Right atrium auricular region (tissue), 2 donors: ENCODE results near the gene SALL3. TPM values are rescaled to one million over a fixed set of nuclear protein-coding genes. Genes with fewer than 3 reads are reported as not detected.

ENCODE experiments used
- DNase-seq: peaks from one replicate; pipeline ENCODE4 v3.0.0-alpha.2; 2019; ENCODE audit warnings: low spot score
- H3K27ac ChIP-seq, 2 donors: fragments of 200-600 bp; sonication (generic); 1 replicate in 1 of 2; 2 replicates in 1 of 2; pipeline ENCODE4 v1.5.1; 2016 to 2019
- H3K27me3 ChIP-seq, 2 donors: fragments of 200-600 bp; sonication (generic); one replicate each; pipeline versions ENCODE4 v1.5.1 to v1.6.0; 2017 to 2019
- H3K36me3 ChIP-seq: fragments of 200-600 bp; sonication (generic); one replicate; pipeline ENCODE4 v1.5.1; 2016
- H3K4me1 ChIP-seq, 2 donors: fragments of 200-600 bp; sonication (generic); one replicate each; pipeline versions ENCODE4 v1.5.1 to v1.6.0; 2017 to 2019
- H3K4me3 ChIP-seq, 2 donors: fragments of 200-600 bp; sonication (generic); 1 replicate in 1 of 2; 2 replicates in 1 of 2; pipeline ENCODE4 v1.5.1; 2017 to 2019; ENCODE audit warnings: mild to moderate bottlenecking in 1 of 2, moderate library complexity in 1 of 2
- H3K9me3 ChIP-seq, 2 donors: fragments of 200-600 bp; sonication (generic); one replicate each; pipeline ENCODE4 v1.5.1; 2019
- total RNA-seq, 2 donors: library from RNA; depleted of rRNA; stranded (reverse); fragments of >200 nt; gene quantifications; one replicate each; pipeline ENCODE4 v1.1.0, GENCODE V29; 2016
- TF ChIP-seq, protein P1 (sequence below), 2 donors: fragments of 200-600 bp; sonication (generic); IDR thresholded peaks; one replicate each; pipeline ENCODE4 v1.5.1; 2019; ENCODE audit warnings: antibody characterized with exemption in 2 of 2

The SALL3 gene
- total RNA-seq, 2 donors from 2014 or later = 1.5 to 2.5 TPM

DNA sequence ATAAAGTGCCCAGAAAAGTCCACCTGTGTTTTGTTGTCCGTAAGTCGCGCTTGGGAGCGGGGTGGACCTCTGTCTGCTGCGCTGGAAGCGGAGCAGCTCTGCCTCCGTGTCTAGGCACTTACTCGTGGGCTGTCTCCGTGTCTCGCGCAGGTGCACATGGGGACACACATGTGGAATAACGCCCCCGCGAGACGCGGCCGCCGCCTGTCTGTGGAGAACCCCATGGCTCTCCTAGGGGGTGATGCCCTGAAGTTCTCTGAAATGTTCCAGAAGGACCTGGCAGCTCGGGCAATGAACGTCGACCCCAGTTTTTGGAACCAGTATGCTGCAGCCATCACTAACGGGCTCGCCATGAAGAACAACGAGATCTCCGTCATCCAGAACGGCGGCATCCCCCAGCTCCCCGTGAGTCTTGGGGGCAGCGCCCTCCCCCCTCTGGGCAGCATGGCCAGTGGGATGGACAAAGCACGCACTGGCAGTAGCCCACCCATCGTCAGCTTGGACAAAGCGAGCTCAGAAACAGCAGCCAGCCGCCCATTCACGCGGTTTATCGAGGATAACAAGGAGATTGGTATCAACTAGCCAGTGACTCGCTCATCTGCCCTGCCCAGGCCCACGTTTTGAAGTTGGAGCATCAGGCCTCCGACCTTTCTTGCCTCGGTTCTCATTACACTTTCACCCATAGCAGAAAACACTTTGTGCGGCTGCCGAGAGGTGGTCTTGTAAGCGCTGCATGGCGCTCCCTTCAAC is 17.3 kb downstream of the SALL3 start:
- Histone ChIP-seq H3K27me3 (no peaks in the 10 kb centered on the region), H3K9me3 (no peaks in the 10 kb centered on the region), H3K27ac (no peak overlapping the region), H3K4me3 (no peak overlapping the region), H3K36me3 (no peaks in the 10 kb centered on the region), H3K4me1 (no peaks in the 10 kb centered on the region)
- TF ChIP-seq, protein P1, sequence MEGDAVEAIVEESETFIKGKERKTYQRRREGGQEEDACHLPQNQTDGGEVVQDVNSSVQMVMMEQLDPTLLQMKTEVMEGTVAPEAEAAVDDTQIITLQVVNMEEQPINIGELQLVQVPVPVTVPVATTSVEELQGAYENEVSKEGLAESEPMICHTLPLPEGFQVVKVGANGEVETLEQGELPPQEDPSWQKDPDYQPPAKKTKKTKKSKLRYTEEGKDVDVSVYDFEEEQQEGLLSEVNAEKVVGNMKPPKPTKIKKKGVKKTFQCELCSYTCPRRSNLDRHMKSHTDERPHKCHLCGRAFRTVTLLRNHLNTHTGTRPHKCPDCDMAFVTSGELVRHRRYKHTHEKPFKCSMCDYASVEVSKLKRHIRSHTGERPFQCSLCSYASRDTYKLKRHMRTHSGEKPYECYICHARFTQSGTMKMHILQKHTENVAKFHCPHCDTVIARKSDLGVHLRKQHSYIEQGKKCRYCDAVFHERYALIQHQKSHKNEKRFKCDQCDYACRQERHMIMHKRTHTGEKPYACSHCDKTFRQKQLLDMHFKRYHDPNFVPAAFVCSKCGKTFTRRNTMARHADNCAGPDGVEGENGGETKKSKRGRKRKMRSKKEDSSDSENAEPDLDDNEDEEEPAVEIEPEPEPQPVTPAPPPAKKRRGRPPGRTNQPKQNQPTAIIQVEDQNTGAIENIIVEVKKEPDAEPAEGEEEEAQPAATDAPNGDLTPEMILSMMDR (IDR thresholded peaks at IDR 0.05) = no peak
- DNase-seq = no peak

DNA sequence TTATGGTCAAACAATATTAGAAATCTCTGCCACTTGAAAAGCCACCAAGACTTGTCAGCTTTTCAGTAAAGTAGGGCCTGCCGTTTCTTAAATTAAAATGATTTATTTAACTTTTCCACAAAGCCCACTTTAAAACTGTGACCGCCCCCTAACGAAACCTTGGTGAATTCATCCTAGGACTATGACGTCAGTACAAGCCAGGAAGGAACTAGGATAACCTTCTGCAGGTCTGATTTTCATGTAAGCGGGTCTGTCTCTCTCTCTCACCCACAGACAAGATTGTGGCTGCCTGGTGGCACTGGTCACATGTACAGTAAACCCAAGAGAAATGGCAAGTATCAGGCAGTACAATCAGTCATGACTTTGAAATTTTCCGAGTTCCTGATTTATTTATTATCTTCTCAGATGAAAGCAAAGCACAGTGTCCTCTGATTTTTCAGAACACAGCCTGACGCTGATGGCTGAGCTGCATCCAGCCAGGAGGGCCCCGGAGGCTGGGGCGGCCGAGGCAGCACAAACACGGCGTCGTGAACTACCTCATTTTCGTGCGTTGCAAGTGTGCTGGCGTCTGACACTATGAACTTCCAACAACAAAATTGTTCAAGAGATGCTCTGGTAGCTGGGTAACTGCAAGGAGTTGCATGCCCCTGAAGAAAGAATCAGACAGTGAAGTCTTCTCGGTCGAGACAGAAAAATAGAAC is 18.9 kb downstream of the SALL3 start:
- Histone ChIP-seq H3K36me3 (no peaks in the 10 kb centered on the region), H3K9me3 (no peaks in the 10 kb centered on the region), H3K4me3 (no peak overlapping the region), H3K4me1 (no peaks in the 10 kb centered on the region), H3K27me3 (no peaks in the 10 kb centered on the region), H3K27ac (no peak overlapping the region)
- no peak for DNase-seq
- TF ChIP-seq, protein P1 (IDR thresholded peaks at IDR 0.05) = no peak

DNA sequence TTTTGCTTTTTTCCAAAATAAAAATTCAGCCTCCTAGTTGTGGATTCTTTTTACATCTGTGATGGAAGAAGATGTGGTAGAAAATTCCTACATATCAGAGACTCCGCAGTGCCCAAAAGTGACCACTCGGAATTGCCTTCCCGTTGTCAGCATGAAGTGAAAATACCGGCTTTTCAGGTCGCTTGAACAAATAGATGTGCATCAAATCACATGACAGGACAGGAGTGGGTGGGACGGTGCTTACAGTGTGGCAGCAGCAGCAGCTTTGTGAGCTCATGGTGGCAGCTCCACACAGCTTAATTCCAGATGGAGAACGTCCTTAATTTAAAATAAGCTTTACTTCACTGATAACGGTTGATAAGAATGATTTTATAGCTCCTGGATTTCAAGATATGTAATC is 20.3 kb downstream of the SALL3 start:
- Histone ChIP-seq H3K36me3 (no peaks in the 10 kb centered on the region), H3K27me3 (no peaks in the 10 kb centered on the region), H3K4me1 (no peaks in the 10 kb centered on the region), H3K4me3 (no peak overlapping the region), H3K9me3 (no peaks in the 10 kb centered on the region), H3K27ac (no peak overlapping the region)
- TF ChIP-seq, protein P1 (IDR thresholded peaks at IDR 0.05) = no peak
- no peak for DNase-seq

DNA sequence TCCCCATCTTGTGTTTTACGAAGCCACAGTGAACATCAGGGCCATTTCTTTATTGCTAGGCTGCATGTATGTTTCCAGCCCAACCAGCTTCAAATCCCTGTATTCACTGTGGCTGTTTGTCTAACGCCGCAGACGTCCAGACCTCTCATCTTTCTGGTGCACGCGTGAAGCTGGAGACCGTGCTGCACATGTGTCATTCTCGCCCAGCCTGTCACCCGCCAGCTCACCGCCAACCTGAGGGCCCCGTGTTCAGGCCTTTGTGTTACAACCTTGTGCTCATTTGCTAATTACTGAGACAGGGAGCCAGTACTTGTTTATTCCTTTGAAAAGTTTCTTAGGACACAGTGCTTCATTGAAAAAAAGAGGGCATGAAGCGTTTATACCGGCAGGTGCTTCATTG is 21.4 kb downstream of the SALL3 start:
- H3K27ac ChIP-seq = no peak overlapping the region
- no peaks in the 10 kb centered on the region for H3K9me3 ChIP-seq
- H3K4me1 ChIP-seq = no peaks in the 10 kb centered on the region
- H3K27me3 ChIP-seq = no peaks in the 10 kb centered on the region
- H3K4me3 ChIP-seq = no peak overlapping the region
- H3K36me3 ChIP-seq = no peaks in the 10 kb centered on the region
- no peak for DNase-seq
- TF ChIP-seq, protein P1 (IDR thresholded peaks at IDR 0.05) = no peak

DNA sequence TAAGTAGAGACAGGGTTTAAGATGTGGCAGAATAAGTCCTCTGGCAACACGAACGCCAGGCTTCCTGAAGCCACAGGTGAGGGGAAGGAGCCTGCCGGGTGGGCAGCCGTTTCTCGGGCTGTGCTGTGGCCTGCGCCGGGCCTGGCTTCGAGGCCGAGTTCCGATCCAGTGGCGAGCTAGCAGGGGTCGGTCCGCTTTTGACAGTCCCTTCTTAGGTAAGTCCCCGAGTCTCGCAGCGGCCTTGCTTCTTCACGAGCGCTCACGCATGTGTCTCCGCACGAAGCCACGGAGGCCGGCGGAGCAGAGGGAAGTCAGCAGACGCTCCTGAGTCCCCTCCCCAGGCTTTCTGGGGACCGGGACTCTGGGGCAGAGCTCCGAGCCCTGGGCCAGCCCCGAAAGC is 26.0 kb downstream of the SALL3 start:
- Histone ChIP-seq H3K27me3 (no peaks in the 10 kb centered on the region), H3K36me3 (no peaks in the 10 kb centered on the region), H3K9me3 (no peaks in the 10 kb centered on the region), H3K27ac (no peak overlapping the region), H3K4me1 (no peaks in the 10 kb centered on the region), H3K4me3 (no peak overlapping the region)
- TF ChIP-seq, protein P1 (IDR thresholded peaks at IDR 0.05) = no peak
- DNase-seq = no peak
